ENCODE measurements around the gene INPP5F.
"Not testable (repeated sequence)": the region's sequence is repeated elsewhere in the genome, so short reads cannot be mapped to it uniquely, and the experiment has no call there.

INPP5F gene

DNA sequence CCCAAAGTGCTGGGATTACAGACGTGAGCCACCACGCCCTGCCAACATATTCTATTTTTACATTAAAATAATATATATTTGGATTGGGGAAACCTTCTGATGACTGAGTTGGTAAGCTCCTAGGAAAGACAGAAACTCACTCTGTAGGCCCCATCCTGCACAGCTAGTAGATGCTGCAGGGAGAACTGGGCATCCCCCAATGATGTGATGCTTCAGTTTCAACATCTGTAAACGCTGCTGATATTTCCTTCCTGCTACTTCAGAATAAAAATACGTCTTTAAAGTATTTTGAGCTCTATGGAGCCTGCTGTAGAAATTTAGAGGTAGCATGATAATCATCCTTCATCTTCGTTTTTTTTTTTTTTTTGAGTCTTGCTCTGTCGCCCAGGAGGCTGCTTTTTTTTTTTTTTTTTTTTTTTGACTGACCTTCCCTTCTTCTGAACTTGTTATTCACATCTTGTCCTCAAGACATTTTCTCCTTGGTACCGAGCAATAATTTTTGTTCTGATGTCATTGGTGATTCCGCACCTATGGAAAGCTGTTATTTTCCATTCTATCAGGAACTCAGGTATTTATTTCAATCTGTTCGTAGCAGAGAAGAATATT is 21.8 kb upstream of the INPP5F start:
- no peaks in the 10 kb centered on the region for H3K27me3 ChIP-seq
- DNase-seq: no peak
- H3K9me3 ChIP-seq: no peaks in the 10 kb centered on the region
- H3K4me1 ChIP-seq: no peaks in the 10 kb centered on the region
- no peaks in the 10 kb centered on the region for H3K36me3 ChIP-seq
- TF ChIP-seq, protein P1, sequence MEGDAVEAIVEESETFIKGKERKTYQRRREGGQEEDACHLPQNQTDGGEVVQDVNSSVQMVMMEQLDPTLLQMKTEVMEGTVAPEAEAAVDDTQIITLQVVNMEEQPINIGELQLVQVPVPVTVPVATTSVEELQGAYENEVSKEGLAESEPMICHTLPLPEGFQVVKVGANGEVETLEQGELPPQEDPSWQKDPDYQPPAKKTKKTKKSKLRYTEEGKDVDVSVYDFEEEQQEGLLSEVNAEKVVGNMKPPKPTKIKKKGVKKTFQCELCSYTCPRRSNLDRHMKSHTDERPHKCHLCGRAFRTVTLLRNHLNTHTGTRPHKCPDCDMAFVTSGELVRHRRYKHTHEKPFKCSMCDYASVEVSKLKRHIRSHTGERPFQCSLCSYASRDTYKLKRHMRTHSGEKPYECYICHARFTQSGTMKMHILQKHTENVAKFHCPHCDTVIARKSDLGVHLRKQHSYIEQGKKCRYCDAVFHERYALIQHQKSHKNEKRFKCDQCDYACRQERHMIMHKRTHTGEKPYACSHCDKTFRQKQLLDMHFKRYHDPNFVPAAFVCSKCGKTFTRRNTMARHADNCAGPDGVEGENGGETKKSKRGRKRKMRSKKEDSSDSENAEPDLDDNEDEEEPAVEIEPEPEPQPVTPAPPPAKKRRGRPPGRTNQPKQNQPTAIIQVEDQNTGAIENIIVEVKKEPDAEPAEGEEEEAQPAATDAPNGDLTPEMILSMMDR (IDR thresholded peaks at IDR 0.05; ENCODE audit: low read depth, low read length): no peak
- no peak overlapping the region for H3K4me3 ChIP-seq (ENCODE audit: low read depth, low read length)

DNA sequence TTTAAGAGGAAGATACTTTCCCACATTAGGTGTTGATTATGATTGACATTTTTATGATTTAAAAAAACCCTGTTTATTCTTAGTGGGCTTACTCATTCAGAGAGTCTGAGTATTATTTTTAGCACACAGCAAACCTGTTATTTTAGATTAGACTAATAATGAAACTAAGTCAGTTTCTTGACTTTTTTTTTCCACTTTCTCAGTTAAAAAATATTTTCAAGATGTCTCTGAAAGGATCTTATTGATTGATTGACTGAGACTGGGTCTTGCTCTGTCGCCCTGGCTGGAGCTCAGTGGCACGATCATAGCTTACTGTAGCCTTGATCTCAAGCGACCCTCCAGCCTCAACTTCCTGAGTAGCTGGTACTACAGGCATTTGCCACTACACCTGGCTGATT is 20.4 kb upstream of the INPP5F start:
- Histone ChIP-seq H3K9me3 (no peaks in the 10 kb centered on the region), H3K4me1 (no peaks in the 10 kb centered on the region), H3K36me3 (no peaks in the 10 kb centered on the region), H3K27me3 (no peaks in the 10 kb centered on the region), H3K4me3 (ENCODE audit: low read depth, low read length) (no peak overlapping the region)
- no peak for DNase-seq
- TF ChIP-seq, protein P1 (IDR thresholded peaks at IDR 0.05; ENCODE audit: low read depth, low read length): no peak

DNA sequence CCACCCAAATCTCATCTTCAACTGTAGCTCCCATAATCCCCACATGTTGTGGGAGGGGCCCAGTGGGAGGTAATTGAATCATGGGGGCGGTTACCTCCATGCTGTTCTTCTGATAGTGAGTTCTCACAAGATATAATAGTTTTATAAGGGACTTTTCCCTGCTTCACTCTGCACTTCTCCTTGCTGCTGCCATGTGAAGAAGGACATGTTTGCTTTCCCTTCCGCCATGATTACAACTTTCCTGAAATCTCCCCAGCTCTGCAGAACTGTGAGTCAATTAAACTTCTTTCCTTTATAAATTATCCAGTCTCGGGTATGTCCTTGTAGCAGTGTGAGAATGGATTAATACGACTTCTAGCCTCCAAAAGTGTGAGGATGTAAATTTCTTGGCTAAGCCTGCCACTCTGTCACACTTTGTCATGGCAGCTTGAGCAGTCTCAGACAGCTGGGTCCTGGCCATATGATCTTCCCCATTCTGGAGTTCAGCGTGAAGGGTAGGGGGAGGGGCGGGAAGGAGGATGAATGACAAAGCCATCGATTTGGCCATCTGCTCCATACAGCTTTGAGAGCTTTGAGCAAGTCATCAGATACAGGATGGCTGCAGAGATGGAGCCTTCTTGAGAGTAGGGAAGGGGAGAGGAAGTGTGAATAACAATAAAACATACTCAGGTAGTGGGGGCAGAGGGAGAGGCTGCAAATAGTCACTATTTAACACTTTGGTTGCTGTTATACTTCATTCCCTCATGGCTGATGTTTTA is 19.1 kb upstream of the INPP5F start:
- no peaks in the 10 kb centered on the region for H3K36me3 ChIP-seq
- TF ChIP-seq, protein P1 (IDR thresholded peaks at IDR 0.05; ENCODE audit: low read depth, low read length): no peak
- H3K27me3 ChIP-seq: no peaks in the 10 kb centered on the region
- no peak overlapping the region for H3K4me3 ChIP-seq (ENCODE audit: low read depth, low read length)
- H3K9me3 ChIP-seq: no peaks in the 10 kb centered on the region
- no peaks in the 10 kb centered on the region for H3K4me1 ChIP-seq
- DNase-seq: no peak

DNA sequence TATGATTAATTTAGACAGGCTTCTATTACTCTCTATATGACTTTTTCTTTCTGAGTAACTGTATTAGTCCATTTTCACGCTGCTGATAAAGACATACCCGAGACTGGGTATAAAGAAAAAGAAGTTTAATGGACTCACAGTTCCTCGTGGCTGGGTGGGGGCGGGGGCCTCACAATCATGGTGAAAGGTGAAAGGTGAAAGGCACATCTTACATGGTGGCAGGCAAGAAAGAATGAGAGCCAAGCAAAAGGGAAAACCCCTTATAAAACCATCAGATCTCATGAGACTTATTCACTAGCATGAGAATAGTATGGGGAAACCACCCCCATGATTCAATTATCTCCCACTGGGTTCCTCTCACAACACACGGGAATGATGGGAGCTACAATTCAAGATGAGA is 18.5 kb upstream of the INPP5F start:
- H3K27me3 ChIP-seq; H3K4me3 ChIP-seq (ENCODE audit: low read depth, low read length); DNase-seq; H3K4me1 ChIP-seq; H3K9me3 ChIP-seq; H3K36me3 ChIP-seq: not testable (repeated sequence)

DNA sequence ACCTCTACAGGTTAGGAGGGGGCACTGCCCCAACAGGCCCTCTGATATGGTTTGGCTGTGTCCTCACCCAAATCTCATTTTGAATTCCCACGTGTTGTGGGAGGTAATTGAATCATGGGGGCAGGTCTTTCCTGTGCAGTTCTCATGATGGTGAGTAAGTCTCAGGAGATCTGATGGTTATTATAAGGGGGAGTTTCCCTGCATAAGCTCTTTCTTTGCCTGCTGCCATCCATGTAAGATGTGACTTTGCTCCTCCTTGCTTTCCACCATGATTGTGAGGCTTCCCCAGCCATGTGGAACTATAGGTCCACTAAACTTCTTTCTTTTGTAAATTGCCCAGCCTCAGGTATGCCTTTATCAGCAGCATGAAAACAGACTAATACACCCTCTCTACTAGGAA is 14.9 kb upstream of the INPP5F start:
- H3K4me1 ChIP-seq; H3K36me3 ChIP-seq; H3K4me3 ChIP-seq (ENCODE audit: low read depth, low read length); DNase-seq; H3K27me3 ChIP-seq; H3K9me3 ChIP-seq: not testable (repeated sequence)

DNA sequence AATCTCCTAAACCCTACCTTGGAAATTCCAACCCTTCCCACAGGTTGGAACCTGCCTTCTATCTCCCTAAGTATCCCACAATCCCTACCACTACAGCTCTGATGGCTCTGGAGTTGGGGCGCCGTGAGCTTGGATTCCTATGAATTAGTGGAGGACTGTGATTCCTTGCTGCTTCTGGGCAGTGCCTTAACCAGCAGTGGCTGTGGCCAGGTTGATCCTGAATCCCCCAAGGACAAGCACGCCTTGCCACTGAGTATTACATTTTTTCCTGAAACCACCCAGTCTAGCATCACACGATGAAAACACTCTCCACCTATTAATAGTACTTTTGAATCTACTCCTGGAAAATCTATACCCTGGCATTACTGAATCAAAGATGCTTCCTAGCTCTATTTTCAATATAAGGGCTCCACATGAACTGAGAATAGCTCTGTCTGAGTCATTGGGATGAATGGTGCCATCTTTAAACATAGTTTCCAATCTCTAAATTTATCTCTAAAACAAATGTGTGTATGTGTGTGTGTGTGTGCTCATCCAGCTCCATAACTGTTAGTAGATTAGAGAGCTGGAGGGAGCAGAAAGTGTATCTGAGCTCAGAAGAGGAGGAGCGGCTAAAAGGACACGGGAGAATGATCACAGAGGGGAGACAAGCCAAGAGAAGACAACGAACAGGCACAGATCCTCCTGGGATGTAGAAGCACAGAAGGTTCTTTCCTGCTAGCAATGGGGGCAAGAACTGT is 11.9 kb upstream of the INPP5F start:
- TF ChIP-seq, protein P1 (IDR thresholded peaks at IDR 0.05; ENCODE audit: low read depth, low read length): no peak
- Histone ChIP-seq H3K27me3 (no peaks in the 10 kb centered on the region), H3K4me1 (peaks cover 10% of the 10 kb centered on the region), H3K36me3 (no peaks in the 10 kb centered on the region), H3K9me3 (no peaks in the 10 kb centered on the region), H3K4me3 (ENCODE audit: low read depth, low read length) (no peak overlapping the region)
- DNase-seq: peak; percentile 24

DNA sequence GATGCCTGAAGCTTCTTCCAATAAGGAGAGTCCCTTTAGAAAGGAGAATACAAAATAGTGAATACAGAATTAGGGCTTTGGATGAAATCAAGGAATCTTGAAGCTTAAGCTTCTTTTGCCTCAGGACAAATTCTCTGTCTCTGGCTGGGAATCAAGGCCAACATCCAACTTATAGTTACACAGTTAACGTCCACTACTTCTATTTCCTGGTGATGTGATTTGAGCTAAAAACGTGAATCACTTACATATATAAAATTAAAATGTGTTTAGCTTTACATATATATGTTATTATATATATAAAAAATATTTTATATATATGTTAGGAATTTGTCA is 11.4 kb upstream of the INPP5F start:
- H3K9me3 ChIP-seq: no peaks in the 10 kb centered on the region
- H3K36me3 ChIP-seq: no peaks in the 10 kb centered on the region
- TF ChIP-seq, protein P1 (IDR thresholded peaks at IDR 0.05; ENCODE audit: low read depth, low read length): no peak
- H3K4me3 ChIP-seq (ENCODE audit: low read depth, low read length): no peak overlapping the region
- no peak for DNase-seq
- H3K27me3 ChIP-seq: no peaks in the 10 kb centered on the region
- peaks cover 10% of the 10 kb centered on the region for H3K4me1 ChIP-seq

Measured in BE2C (cell line).